ENCODE results near the gene GLIPR1. TPM values are rescaled to one million over a fixed set of nuclear protein-coding genes. Genes with fewer than 3 reads are reported as not detected.
A peak's percentile ranks its signal among the peaks of the same experiment; 100 is the strongest.
"Not testable (repeated sequence)": the region's sequence is repeated elsewhere in the genome, so short reads cannot be mapped to it uniquely, and the experiment has no call there.

GLIPR1 gene
- total RNA-seq, 1 donor from 2014 or later = 7.3 TPM

DNA sequence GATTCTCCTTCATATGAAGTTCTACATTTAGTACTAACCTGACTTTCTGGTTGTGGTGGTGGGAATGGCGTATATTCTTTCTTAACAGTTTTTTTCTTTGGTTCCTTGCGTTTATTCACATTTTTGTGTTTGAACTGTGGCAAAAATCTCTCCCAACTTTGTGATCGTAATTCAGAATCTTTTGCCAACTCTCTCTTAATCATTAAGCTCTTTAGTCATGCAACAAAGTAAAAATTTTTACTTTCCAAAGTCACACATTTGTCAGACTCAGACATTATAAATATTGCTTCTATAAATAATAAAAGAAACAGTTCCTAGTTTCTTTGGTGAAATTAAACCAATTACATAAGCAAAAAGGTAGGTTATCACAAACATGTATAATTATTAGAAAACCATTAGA lies 23.3 kb downstream of the GLIPR1 start:
- no peak for DNase-seq (ENCODE audit: low spot score)
- peaks cover 32% of the 10 kb centered on the region for H3K36me3 Mint-ChIP-seq (ENCODE audit: low read depth)
- intact Hi-C loops (cut with micrococcal nuclease) = loop anchor here (2.0 kb wide), 1 partner anchor 67 kb away; no protein-coding TSS in a partner anchor
- H3K27ac Mint-ChIP-seq = no peak overlapping the region
- no peak overlapping the region for H3K4me3 Mint-ChIP-seq
- H3K27me3 Mint-ChIP-seq (ENCODE audit: insufficient read depth) = no peaks in the 10 kb centered on the region
- H3K4me1 Mint-ChIP-seq (ENCODE audit: low read depth) = peaks cover 29% of the 10 kb centered on the region
- H3K9me3 Mint-ChIP-seq = no peaks in the 10 kb centered on the region

GRCh38 chr12:75505706-75506312 lies 25.3 kb downstream of the GLIPR1 start:
- intact Hi-C loops (cut with micrococcal nuclease) = loop anchor here (1.0 to 2.0 kb wide), 2 partner anchors 69 to 172 kb away; partner anchors contain the start of gene GLIPR1L1
- H3K36me3 Mint-ChIP-seq (ENCODE audit: low read depth) = peaks cover 28% of the 10 kb centered on the region
- no peaks in the 10 kb centered on the region for H3K9me3 Mint-ChIP-seq
- H3K27me3 Mint-ChIP-seq (ENCODE audit: insufficient read depth) = no peaks in the 10 kb centered on the region
- H3K4me1 Mint-ChIP-seq (ENCODE audit: low read depth) = peaks cover 48% of the 10 kb centered on the region
- no peak overlapping the region for H3K27ac Mint-ChIP-seq
- H3K4me3 Mint-ChIP-seq = no peak overlapping the region
- DNase-seq (ENCODE audit: low spot score) = no peak

- H3K36me3 Mint-ChIP-seq (ENCODE audit: low read depth) = peaks cover 31% of the 10 kb centered on the region
- H3K27me3 Mint-ChIP-seq (ENCODE audit: insufficient read depth) = no peaks in the 10 kb centered on the region
- intact Hi-C loops (cut with micrococcal nuclease) = no loop called here
- peaks cover 5% of the 10 kb centered on the region for H3K9me3 Mint-ChIP-seq
- H3K4me3 Mint-ChIP-seq = no peak overlapping the region
- H3K4me1 Mint-ChIP-seq (ENCODE audit: low read depth) = peaks cover 56% of the 10 kb centered on the region
- no peak overlapping the region for H3K27ac Mint-ChIP-seq
- DNase-seq (ENCODE audit: low spot score) = no peak
Observed at GRCh38 chr12:75507086-75507485, 26.5 kb downstream of the GLIPR1 start.

DNA sequence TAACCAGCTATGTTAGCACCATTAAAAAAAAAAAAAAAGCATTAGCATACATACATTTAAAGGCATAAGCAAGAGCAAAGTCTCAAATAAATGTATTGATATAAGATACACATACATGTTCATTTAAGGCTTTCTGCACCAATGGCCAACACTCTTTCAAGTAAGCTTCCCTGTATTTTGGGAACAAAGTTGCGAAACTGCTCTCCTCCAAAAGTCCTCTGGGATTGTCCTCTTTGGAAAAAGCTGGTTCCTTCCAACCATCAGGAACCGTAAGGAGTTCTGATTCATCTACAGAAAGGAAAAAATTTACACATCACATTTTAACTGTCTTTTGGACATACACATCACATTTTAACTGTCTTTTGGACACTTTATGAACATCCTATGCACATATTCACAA lies 27.6 kb downstream of the GLIPR1 start:
- H3K4me1 Mint-ChIP-seq (ENCODE audit: low read depth) = peaks cover 58% of the 10 kb centered on the region
- H3K9me3 Mint-ChIP-seq = peaks cover 7% of the 10 kb centered on the region
- H3K4me3 Mint-ChIP-seq = no peak overlapping the region
- peaks cover 31% of the 10 kb centered on the region for H3K36me3 Mint-ChIP-seq (ENCODE audit: low read depth)
- no peaks in the 10 kb centered on the region for H3K27me3 Mint-ChIP-seq (ENCODE audit: insufficient read depth)
- no peak overlapping the region for H3K27ac Mint-ChIP-seq
- DNase-seq (ENCODE audit: low spot score) = no peak
- intact Hi-C loops (cut with micrococcal nuclease) = no loop called here

DNA sequence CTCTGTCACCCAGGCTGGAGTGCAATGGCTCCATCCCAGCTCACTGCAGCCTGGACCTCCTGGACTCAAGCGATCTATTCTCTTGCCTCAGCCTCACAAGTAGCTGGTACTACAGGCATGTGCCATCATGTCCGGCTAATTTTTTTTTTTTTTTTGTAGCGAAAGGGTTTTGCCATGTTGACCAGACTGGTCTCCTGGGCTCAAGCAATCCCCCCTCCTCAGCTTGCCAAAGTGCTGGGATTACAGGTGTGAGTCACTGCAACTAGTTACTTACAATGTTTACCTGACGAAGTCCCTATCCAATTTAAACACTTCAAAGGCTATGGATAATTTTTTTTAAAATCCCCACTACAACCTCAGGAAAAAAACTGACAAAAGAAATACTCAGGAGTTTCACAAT lies 29.1 kb downstream of the GLIPR1 start:
- Mint-ChIP-seq H3K27me3 (ENCODE audit: insufficient read depth) (no peaks in the 10 kb centered on the region), H3K4me3 (peak overlapping the region; percentile 97), H3K27ac (peak overlapping the region; percentile 98), H3K4me1 (ENCODE audit: low read depth) (peaks cover 54% of the 10 kb centered on the region), H3K9me3 (peaks cover 7% of the 10 kb centered on the region), H3K36me3 (ENCODE audit: low read depth) (peaks cover 28% of the 10 kb centered on the region)
- no peak for DNase-seq (ENCODE audit: low spot score)
- intact Hi-C loops (cut with micrococcal nuclease) = loop anchor here (2.0 to 5.0 kb wide), 4 partner anchors 131 to 1049 kb away; partner anchors contain the start of gene OSBPL8

- H3K36me3 Mint-ChIP-seq (ENCODE audit: low read depth) = peaks cover 20% of the 10 kb centered on the region
- H3K27ac Mint-ChIP-seq = peak within 1 kb of the TSS; percentile 98
- H3K4me1 Mint-ChIP-seq (ENCODE audit: low read depth) = peaks cover 45% of the 10 kb centered on the region
- peaks cover 7% of the 10 kb centered on the region for H3K9me3 Mint-ChIP-seq
- intact Hi-C loops (cut with micrococcal nuclease) = loop anchor here (1.0 to 5.0 kb wide), 13 partner anchors 22 to 1253 kb away; partner anchors contain the start of genes BBS10, GLIPR1, GLIPR1L2 and OSBPL8
- peaks cover 3% of the 10 kb centered on the region for H3K27me3 Mint-ChIP-seq (ENCODE audit: insufficient read depth)
- H3K4me3 Mint-ChIP-seq = peak within 1 kb of the TSS; percentile 97
- DNase-seq (ENCODE audit: low spot score) = peak; percentile 89
Observed at GRCh38 chr12:75511116-75512048, 30.8 kb downstream of the GLIPR1 start, which contains the start of gene KRR1. Gene KRR1, minus strand, starts transcription at chr12:75511609. Its CDS starts 12 bp downstream, at chr12:75511597.

DNA sequence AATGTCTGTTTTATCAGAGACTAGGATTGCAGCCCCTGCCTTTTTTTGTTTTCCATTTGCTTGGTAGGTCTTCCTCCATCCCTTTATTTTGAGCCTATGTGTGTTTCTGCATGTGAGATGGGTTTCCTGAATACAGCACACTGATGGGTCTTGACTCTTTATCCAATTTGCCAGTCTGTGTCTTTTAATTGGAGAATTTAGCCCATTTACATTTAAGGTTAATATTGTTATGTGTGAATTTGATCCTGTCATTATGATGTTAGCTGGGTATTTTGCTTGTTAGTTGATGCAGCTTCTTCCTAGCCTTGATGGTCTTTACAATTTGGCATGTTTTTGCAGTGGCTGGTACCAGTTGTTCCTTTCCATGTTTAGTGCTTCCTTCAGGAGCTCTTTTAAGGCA lies 40.7 kb downstream of the GLIPR1 start:
- not testable (repeated sequence) for H3K27ac Mint-ChIP-seq

DNA sequence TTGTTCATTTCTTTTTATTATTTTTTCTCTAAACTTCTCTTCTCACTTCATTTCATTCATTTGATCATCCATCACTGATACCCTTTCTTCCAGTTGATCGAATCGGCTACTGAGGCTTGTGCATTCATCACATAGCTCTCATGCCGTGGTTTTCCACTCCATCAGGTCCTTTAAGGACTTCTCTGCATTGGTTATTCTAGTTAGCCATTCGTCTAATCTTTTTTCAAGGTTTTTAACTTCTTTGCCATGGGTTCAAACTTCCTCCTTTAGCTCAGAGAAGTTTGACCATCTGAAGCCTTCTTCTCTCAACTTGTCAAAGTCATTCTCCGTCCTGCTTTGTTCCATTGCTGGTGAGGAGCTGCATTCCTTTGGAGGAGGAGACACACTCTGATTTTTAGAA lies 41.6 kb downstream of the GLIPR1 start:
- DNase-seq (ENCODE audit: low spot score); H3K27ac Mint-ChIP-seq; H3K4me3 Mint-ChIP-seq; H3K36me3 Mint-ChIP-seq (ENCODE audit: low read depth); H3K9me3 Mint-ChIP-seq; H3K4me1 Mint-ChIP-seq (ENCODE audit: low read depth): not testable (repeated sequence)
- intact Hi-C loops (cut with micrococcal nuclease) = loop anchor here (10.0 kb wide), 1 partner anchor 353 kb away; no protein-coding TSS in a partner anchor
- H3K27me3 Mint-ChIP-seq (ENCODE audit: insufficient read depth) = peaks cover 17% of the 10 kb centered on the region

More for the DNA sequence above, 40.7 kb downstream of the GLIPR1 start:
- not testable (repeated sequence) for DNase-seq (ENCODE audit: low spot score); H3K4me1 Mint-ChIP-seq (ENCODE audit: low read depth); H3K36me3 Mint-ChIP-seq (ENCODE audit: low read depth); H3K9me3 Mint-ChIP-seq; H3K4me3 Mint-ChIP-seq
- intact Hi-C loops (cut with micrococcal nuclease) = loop anchor here (10.0 kb wide), 1 partner anchor 354 kb away; no protein-coding TSS in a partner anchor
- peaks cover 17% of the 10 kb centered on the region for H3K27me3 Mint-ChIP-seq (ENCODE audit: insufficient read depth)

- intact Hi-C loops (cut with micrococcal nuclease) = loop anchor here (5.0 to 10.0 kb wide), 4 partner anchors 282 to 932 kb away; partner anchors contain the start of gene BBS10
- H3K4me3 Mint-ChIP-seq = no peak overlapping the region
- no peak overlapping the region for H3K27ac Mint-ChIP-seq
- peaks cover 15% of the 10 kb centered on the region for H3K4me1 Mint-ChIP-seq (ENCODE audit: low read depth)
- H3K36me3 Mint-ChIP-seq (ENCODE audit: low read depth) = no peaks in the 10 kb centered on the region
- H3K27me3 Mint-ChIP-seq (ENCODE audit: insufficient read depth) = peaks cover 36% of the 10 kb centered on the region
- no peak for DNase-seq (ENCODE audit: low spot score)
- H3K9me3 Mint-ChIP-seq = no peaks in the 10 kb centered on the region
Observed at GRCh38 chr12:75525263-75525662, 44.7 kb downstream of the GLIPR1 start.

DNA sequence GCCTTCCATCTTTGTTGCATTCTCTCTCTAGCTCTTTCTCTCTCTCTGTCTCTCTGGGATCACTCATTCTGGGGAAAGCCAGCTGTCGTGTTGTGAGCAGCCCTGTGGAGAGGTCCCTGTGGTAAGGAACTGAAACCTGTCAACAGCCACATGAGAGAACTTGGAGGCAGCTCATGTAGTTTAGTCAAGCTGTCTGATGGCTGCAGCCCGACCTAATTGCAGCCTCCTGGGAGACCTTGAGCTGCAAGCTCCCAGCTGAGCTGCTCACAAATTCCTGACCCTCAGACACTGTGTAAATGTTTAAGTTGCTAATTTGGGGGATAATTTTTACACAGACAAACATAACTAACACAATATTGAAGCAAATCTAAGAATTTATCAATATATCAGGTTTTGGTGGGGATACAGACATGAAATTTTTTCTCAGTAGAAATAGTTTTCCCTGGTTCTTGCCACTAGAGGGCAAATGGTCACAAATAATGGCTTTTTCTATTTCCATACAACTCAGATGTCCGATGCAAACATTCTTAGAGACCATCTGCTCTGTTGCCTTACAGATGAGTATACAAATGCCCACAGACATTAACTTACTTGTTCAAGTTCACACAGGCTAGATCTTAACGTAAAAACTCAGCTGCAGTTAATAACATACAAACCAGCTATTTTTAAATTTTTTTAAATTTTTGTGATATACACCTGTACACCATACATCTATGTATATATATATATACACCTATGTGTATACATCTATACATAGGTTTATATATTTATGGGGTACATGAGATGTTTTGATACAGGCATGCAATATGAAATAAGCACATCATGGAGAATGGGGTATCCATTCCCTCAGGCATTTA lies 46.3 kb downstream of the GLIPR1 start:
- intact Hi-C loops (cut with micrococcal nuclease) = loop anchor here (1.0 to 10.0 kb wide), 6 partner anchors 280 to 930 kb away; partner anchors contain the start of gene BBS10
- no peak overlapping the region for H3K4me3 Mint-ChIP-seq
- peaks cover 15% of the 10 kb centered on the region for H3K4me1 Mint-ChIP-seq (ENCODE audit: low read depth)
- H3K27ac Mint-ChIP-seq = no peak overlapping the region
- no peaks in the 10 kb centered on the region for H3K9me3 Mint-ChIP-seq
- peaks cover 35% of the 10 kb centered on the region for H3K27me3 Mint-ChIP-seq (ENCODE audit: insufficient read depth)
- peak; percentile 9 for DNase-seq (ENCODE audit: low spot score)
- H3K36me3 Mint-ChIP-seq (ENCODE audit: low read depth) = no peaks in the 10 kb centered on the region

DNA sequence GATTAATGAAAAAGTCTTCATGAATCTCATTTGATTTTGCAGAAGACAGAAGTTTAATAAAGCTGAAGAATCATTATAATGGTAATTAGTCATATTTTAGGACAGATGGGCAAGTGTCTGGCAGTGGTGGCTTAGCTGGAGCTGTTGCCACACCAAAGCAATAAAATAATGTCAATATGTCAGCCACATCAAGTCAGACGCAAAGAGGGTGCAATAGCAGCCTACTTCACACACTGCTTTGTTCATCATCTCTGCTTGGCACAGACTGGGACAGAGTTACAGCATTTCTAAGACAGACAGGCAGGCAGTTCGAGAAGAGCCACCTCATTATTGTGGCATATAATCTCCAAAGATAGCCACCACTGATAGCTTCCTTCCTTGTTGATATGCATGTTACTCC lies 47.7 kb downstream of the GLIPR1 start:
- no peak for DNase-seq (ENCODE audit: low spot score)
- intact Hi-C loops (cut with micrococcal nuclease) = loop anchor here (5.0 to 10.0 kb wide), 4 partner anchors 279 to 929 kb away; partner anchors contain the start of gene BBS10
- Mint-ChIP-seq H3K27ac (no peak overlapping the region), H3K9me3 (no peaks in the 10 kb centered on the region), H3K27me3 (ENCODE audit: insufficient read depth) (peaks cover 29% of the 10 kb centered on the region), H3K36me3 (ENCODE audit: low read depth) (no peaks in the 10 kb centered on the region), H3K4me1 (ENCODE audit: low read depth) (peaks cover 15% of the 10 kb centered on the region), H3K4me3 (no peak overlapping the region)

DNA sequence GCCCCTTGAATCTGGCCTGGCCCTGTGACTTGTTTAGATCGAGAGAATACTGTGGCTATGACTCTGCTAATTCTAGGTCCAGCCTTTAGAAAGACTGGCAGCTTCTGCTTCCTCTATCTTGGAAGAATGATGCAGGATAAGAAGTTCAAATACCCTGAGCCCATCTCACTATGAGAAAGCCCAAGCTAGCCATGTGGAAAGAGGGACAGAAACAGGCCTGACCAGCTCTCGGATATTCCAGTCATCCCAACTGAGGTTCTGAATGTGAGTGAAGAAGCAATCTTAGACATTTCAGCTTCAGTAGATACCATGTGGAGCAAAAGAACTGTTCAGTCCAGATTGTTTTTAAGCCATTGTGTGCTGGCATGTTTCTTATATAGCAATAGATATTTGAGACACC lies 48.1 kb downstream of the GLIPR1 start:
- Mint-ChIP-seq H3K4me3 (no peak overlapping the region), H3K27ac (no peak overlapping the region), H3K36me3 (ENCODE audit: low read depth) (no peaks in the 10 kb centered on the region), H3K4me1 (ENCODE audit: low read depth) (peaks cover 15% of the 10 kb centered on the region), H3K27me3 (ENCODE audit: insufficient read depth) (peaks cover 29% of the 10 kb centered on the region), H3K9me3 (no peaks in the 10 kb centered on the region)
- intact Hi-C loops (cut with micrococcal nuclease) = loop anchor here (5.0 to 10.0 kb wide), 4 partner anchors 279 to 929 kb away; partner anchors contain the start of gene BBS10
- DNase-seq (ENCODE audit: low spot score) = no peak
